Measurements from ENCODE around the gene CMTM1.

CMTM1 gene

DNA sequence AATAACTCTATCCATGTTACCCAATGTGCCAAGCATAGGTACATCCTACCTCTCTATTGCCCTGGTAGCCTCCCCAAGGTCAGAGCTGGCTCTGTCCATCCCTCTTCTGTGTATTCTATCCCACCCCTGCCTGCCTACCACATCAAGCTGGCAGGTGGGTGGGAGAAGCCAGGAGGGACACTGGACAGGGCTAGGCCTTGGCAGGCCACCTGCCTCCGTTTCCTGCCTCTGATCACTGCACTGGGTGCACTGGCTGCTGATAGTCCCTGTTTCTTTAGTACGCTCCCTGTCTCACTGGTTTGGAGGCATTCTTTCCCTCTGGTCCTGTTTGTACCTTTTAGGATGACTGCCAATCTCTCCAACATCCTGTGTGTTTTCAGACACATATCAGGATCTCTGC is 29.0 kb upstream of the CMTM1 start:
- H3K27me3 ChIP-seq (ENCODE audit: insufficient read depth, poor library complexity, severe bottlenecking) = no peaks in the 10 kb centered on the region
- ATAC-seq (ENCODE audit: low read depth) (no peak), DNase-seq (ENCODE audit: low spot score) (no peak)
- TF ChIP-seq, protein P1, sequence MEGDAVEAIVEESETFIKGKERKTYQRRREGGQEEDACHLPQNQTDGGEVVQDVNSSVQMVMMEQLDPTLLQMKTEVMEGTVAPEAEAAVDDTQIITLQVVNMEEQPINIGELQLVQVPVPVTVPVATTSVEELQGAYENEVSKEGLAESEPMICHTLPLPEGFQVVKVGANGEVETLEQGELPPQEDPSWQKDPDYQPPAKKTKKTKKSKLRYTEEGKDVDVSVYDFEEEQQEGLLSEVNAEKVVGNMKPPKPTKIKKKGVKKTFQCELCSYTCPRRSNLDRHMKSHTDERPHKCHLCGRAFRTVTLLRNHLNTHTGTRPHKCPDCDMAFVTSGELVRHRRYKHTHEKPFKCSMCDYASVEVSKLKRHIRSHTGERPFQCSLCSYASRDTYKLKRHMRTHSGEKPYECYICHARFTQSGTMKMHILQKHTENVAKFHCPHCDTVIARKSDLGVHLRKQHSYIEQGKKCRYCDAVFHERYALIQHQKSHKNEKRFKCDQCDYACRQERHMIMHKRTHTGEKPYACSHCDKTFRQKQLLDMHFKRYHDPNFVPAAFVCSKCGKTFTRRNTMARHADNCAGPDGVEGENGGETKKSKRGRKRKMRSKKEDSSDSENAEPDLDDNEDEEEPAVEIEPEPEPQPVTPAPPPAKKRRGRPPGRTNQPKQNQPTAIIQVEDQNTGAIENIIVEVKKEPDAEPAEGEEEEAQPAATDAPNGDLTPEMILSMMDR (IDR thresholded peaks at IDR 0.05; ENCODE audit: poor library complexity, severe bottlenecking) = no peak
- H3K36me3 ChIP-seq (ENCODE audit: low read depth) = peaks cover 48% of the 10 kb centered on the region
- H3K27ac ChIP-seq (ENCODE audit: poor library complexity, severe bottlenecking) = no peak overlapping the region
- no peaks in the 10 kb centered on the region for H3K9me3 ChIP-seq (ENCODE audit: severe bottlenecking)
- no peak overlapping the region for H3K4me3 ChIP-seq (ENCODE audit: severe bottlenecking)
- H3K4me1 ChIP-seq (ENCODE audit: insufficient read depth, poor library complexity, severe bottlenecking) = no peaks in the 10 kb centered on the region

DNA sequence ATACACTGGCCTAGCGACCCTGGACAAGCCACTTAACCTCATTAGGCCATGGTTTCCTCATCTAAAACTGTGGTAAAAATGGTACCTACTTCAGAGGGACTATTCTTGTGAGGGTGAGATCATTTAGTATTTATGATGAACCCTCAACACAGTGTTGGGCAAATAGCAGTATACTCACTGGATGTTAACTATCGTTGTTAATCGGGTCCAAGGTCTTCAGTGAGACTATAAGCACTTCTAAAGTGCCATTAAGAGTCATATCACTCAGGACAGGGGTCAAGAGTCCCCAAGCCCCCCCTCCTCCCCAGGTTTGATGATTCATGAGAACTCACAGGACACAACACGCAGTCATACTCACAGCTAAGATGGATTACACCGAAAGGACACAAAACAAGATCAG is 27.3 kb upstream of the CMTM1 start:
- Histone ChIP-seq H3K4me1 (ENCODE audit: insufficient read depth, poor library complexity, severe bottlenecking) (no peaks in the 10 kb centered on the region), H3K27me3 (ENCODE audit: insufficient read depth, poor library complexity, severe bottlenecking) (no peaks in the 10 kb centered on the region), H3K4me3 (ENCODE audit: severe bottlenecking) (no peak overlapping the region), H3K9me3 (ENCODE audit: severe bottlenecking) (no peaks in the 10 kb centered on the region), H3K36me3 (ENCODE audit: low read depth) (peaks cover 38% of the 10 kb centered on the region), H3K27ac (ENCODE audit: poor library complexity, severe bottlenecking) (no peak overlapping the region)
- no peak for ATAC-seq (ENCODE audit: low read depth)
- TF ChIP-seq, protein P1 (IDR thresholded peaks at IDR 0.05; ENCODE audit: poor library complexity, severe bottlenecking) = no peak
- no peak for DNase-seq (ENCODE audit: low spot score)

DNA sequence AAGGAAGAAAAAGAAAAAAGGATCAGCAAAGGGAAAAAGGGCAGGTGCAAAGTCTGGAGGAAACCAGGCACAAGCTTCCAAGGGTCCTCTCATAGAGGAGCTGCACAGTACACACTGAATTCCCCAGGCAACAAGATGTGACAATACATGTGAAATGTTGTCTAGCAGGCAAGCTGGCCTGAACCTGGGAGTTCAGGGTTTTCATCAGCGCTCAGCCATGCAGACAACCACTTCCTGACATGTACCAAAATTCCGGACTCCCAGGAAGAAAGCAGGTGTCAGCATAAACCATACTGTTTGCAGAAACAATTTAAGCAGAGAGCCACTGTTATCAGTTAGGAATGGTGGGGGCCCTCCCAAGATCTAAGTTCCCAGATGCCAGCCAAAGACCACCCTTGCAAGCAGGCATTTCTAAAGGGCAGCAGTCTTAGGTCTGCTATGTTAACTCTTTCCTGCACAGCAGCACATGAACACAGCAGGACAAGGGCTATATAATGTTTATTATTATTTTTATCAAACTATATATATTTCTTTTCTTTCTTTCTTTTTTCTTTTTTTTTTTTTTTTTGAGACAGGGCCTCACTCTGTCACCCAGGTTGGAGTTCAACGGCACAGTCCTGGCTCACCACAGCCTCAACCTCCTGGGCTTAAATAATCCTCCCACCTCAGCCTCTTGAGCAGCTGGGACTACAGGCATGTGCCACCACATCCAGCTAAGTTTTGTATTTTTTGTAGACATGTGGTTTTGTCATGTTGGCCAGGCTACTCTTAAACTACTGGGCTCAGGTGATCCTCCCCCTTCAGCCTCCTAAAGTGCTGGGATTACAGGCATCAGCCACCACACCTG is 26.4 kb upstream of the CMTM1 start:
- DNase-seq (ENCODE audit: low spot score) (no peak), ATAC-seq (ENCODE audit: low read depth) (no peak)
- Histone ChIP-seq H3K27ac (ENCODE audit: poor library complexity, severe bottlenecking) (no peak overlapping the region), H3K36me3 (ENCODE audit: low read depth) (peaks cover 33% of the 10 kb centered on the region), H3K9me3 (ENCODE audit: severe bottlenecking) (no peaks in the 10 kb centered on the region), H3K4me3 (ENCODE audit: severe bottlenecking) (no peak overlapping the region), H3K27me3 (ENCODE audit: insufficient read depth, poor library complexity, severe bottlenecking) (no peaks in the 10 kb centered on the region), H3K4me1 (ENCODE audit: insufficient read depth, poor library complexity, severe bottlenecking) (no peaks in the 10 kb centered on the region)
- TF ChIP-seq, protein P1 (IDR thresholded peaks at IDR 0.05; ENCODE audit: poor library complexity, severe bottlenecking) = no peak

DNA sequence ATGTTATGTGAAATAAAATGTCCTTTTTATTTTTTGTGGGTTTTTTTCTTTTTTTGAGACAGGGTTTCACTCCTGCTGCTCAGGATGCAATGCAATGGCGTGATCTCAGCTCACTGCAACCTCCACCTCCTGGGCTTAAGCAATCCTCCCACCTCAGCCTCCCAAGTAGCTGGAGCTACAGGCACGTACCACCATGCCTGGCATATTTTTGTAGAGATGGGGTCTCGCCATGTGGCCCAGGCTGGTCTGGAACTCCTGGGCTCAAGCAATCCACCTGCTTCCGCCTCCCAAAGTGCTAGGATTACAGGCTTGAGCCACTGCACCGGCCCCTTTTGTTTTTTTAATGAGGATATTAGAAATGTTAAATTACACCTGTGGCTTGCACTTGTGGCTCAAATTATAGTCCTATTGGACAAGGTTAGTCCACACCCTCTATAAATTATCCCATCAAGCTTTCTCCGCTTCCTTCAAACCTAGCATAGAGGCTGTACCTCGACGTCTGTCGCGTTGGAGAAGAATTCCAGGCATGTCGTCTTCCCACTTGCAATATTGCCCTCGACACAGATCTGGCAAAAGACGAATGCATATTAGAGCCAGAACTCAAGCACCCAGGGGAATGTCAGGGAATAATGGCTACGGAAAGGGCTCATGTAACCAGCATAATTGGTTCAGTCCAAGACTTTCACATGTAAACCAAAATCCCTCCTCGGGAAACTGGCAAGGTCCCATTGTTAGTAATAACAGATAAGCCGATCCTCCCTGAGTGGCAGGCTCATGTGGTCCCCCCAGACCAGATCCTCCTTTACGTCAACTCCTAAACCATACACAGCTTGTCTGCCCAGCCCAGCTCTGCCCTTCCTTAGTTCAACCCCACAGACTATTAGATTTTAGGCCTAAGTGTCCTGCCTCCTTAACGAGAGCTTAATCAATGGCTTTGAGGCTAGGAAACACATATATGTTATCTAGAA is 24.6 kb upstream of the CMTM1 start:
- no peak overlapping the region for H3K4me3 ChIP-seq (ENCODE audit: severe bottlenecking)
- no peak for DNase-seq (ENCODE audit: low spot score)
- H3K27me3 ChIP-seq (ENCODE audit: insufficient read depth, poor library complexity, severe bottlenecking) = no peaks in the 10 kb centered on the region
- no peak overlapping the region for H3K27ac ChIP-seq (ENCODE audit: poor library complexity, severe bottlenecking)
- no peaks in the 10 kb centered on the region for H3K4me1 ChIP-seq (ENCODE audit: insufficient read depth, poor library complexity, severe bottlenecking)
- H3K36me3 ChIP-seq (ENCODE audit: low read depth) = peaks cover 32% of the 10 kb centered on the region
- TF ChIP-seq, protein P1 (IDR thresholded peaks at IDR 0.05; ENCODE audit: poor library complexity, severe bottlenecking) = no peak
- no peaks in the 10 kb centered on the region for H3K9me3 ChIP-seq (ENCODE audit: severe bottlenecking)
- no peak for ATAC-seq (ENCODE audit: low read depth)

All from RWPE2 (cell line).